ENCODE results near the gene GALNT14. TPM values are rescaled to one million over a fixed set of nuclear protein-coding genes. Genes with fewer than 3 reads are reported as not detected.

The GALNT14 gene
- total and polyA plus RNA-seq, 2 donors (not counting 1 experiment from before 2014, with no cell fraction given) = 0.15 to 0.83 TPM

- no peak overlapping the region for H3K4me2 ChIP-seq (ENCODE audit: extremely low read depth, insufficient read depth, low read length)
- H2AFZ ChIP-seq (ENCODE audit: low read length) = no peak overlapping the region
- H3K27me3 ChIP-seq (ENCODE audit: control insufficient read depth, insufficient read depth, low read length) = peaks cover 25% of the 10 kb centered on the region
- H3K27ac ChIP-seq (ENCODE audit: insufficient read depth, low read length) = no peak overlapping the region
- no peaks in the 10 kb centered on the region for H4K20me1 ChIP-seq (ENCODE audit: control insufficient read depth, extremely low read depth, insufficient read depth, low read length)
- no peak overlapping the region for H3K4me3 ChIP-seq (replicated peaks in 1 of 4; ENCODE audit: control extremely low read depth in 1 of 4, insufficient read depth in 1 of 4, low read depth in 3 of 4, low read length in 4 of 4)
- H3K36me3 ChIP-seq (ENCODE audit: control insufficient read depth, insufficient read depth, low read length) = no peaks in the 10 kb centered on the region
- no peak overlapping the region for H3K9ac ChIP-seq (ENCODE audit: insufficient read depth, low read length)
- TF ChIP-seq EZH2 (IDR thresholded peaks at IDR 0.05; ENCODE audit: low read length, missing control alignments) = no peak
- TF ChIP-seq, protein P1, sequence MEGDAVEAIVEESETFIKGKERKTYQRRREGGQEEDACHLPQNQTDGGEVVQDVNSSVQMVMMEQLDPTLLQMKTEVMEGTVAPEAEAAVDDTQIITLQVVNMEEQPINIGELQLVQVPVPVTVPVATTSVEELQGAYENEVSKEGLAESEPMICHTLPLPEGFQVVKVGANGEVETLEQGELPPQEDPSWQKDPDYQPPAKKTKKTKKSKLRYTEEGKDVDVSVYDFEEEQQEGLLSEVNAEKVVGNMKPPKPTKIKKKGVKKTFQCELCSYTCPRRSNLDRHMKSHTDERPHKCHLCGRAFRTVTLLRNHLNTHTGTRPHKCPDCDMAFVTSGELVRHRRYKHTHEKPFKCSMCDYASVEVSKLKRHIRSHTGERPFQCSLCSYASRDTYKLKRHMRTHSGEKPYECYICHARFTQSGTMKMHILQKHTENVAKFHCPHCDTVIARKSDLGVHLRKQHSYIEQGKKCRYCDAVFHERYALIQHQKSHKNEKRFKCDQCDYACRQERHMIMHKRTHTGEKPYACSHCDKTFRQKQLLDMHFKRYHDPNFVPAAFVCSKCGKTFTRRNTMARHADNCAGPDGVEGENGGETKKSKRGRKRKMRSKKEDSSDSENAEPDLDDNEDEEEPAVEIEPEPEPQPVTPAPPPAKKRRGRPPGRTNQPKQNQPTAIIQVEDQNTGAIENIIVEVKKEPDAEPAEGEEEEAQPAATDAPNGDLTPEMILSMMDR (conservative IDR thresholded peaks at IDR 0.05 in 1 of 2, IDR thresholded peaks at IDR 0.05 in 1 of 2; ENCODE audit: low read depth in 1 of 2, low read length in 2 of 2) = no peak
- no peaks in the 10 kb centered on the region for H3K79me2 ChIP-seq (ENCODE audit: control insufficient read depth, insufficient read depth, low read length)
- DNase-seq (ENCODE audit: low read depth in 2 of 2) = no peak
- H3K4me1 ChIP-seq (ENCODE audit: control insufficient read depth, extremely low read depth, insufficient read depth, low read length) = peaks cover 3% of the 10 kb centered on the region
- no peaks in the 10 kb centered on the region for H3K9me3 ChIP-seq (ENCODE audit: control insufficient read depth, insufficient read depth, low read depth, low read length)
These were observed 3.8 kb downstream of the GALNT14 start for GRCh38 chr2:31134480-31134879.

DNA sequence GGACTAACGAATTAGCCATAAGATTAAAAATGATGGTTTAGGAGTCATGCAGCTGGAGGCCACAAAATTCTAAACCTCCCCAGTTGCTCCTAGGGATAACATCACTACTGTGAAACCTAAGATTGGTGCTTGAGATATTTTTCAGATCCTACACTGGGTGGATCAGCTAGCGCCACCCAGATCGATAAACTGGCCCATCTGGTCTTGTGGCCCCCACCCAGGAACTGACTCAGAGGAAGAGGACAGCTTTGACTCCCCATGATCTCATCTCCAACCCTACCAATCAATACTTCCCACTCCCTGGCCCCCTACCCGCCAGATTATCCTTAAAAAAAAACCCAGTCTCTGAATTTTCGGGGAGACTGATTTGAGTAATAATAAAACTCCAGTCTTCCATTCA is 5.5 kb downstream of the GALNT14 start:
- Histone ChIP-seq H3K27me3 (ENCODE audit: control insufficient read depth, insufficient read depth, low read length) (peaks cover 19% of the 10 kb centered on the region), H3K4me1 (ENCODE audit: control insufficient read depth, extremely low read depth, insufficient read depth, low read length) (no peaks in the 10 kb centered on the region), H3K9ac (ENCODE audit: insufficient read depth, low read length) (no peak overlapping the region), H2AFZ (ENCODE audit: low read length) (no peak overlapping the region), H4K20me1 (ENCODE audit: control insufficient read depth, extremely low read depth, insufficient read depth, low read length) (no peaks in the 10 kb centered on the region), H3K9me3 (ENCODE audit: control insufficient read depth, insufficient read depth, low read depth, low read length) (no peaks in the 10 kb centered on the region), H3K79me2 (ENCODE audit: control insufficient read depth, insufficient read depth, low read length) (no peaks in the 10 kb centered on the region), H3K27ac (ENCODE audit: insufficient read depth, low read length) (no peak overlapping the region), H3K4me2 (ENCODE audit: extremely low read depth, insufficient read depth, low read length) (no peak overlapping the region), H3K36me3 (ENCODE audit: control insufficient read depth, insufficient read depth, low read length) (no peaks in the 10 kb centered on the region), H3K4me3 (replicated peaks in 1 of 4; ENCODE audit: control extremely low read depth in 1 of 4, insufficient read depth in 1 of 4, low read depth in 3 of 4, low read length in 4 of 4) (no peak overlapping the region)
- TF ChIP-seq EZH2 (IDR thresholded peaks at IDR 0.05; ENCODE audit: low read length, missing control alignments) = no peak
- TF ChIP-seq, protein P1 (conservative IDR thresholded peaks at IDR 0.05 in 1 of 2, IDR thresholded peaks at IDR 0.05 in 1 of 2; ENCODE audit: low read depth in 1 of 2, low read length in 2 of 2) = no peak
- no peak for DNase-seq (ENCODE audit: low read depth in 2 of 2)

GRCh38 chr2:31131871-31132270 is 6.4 kb downstream of the GALNT14 start:
- no peaks in the 10 kb centered on the region for H3K79me2 ChIP-seq (ENCODE audit: control insufficient read depth, insufficient read depth, low read length)
- H3K27ac ChIP-seq (ENCODE audit: insufficient read depth, low read length) = no peak overlapping the region
- no peak overlapping the region for H3K4me3 ChIP-seq (replicated peaks in 1 of 4; ENCODE audit: control extremely low read depth in 1 of 4, insufficient read depth in 1 of 4, low read depth in 3 of 4, low read length in 4 of 4)
- no peaks in the 10 kb centered on the region for H3K36me3 ChIP-seq (ENCODE audit: control insufficient read depth, insufficient read depth, low read length)
- peaks cover 11% of the 10 kb centered on the region for H3K27me3 ChIP-seq (ENCODE audit: control insufficient read depth, insufficient read depth, low read length)
- H3K4me2 ChIP-seq (ENCODE audit: extremely low read depth, insufficient read depth, low read length) = no peak overlapping the region
- TF ChIP-seq, protein P1 (conservative IDR thresholded peaks at IDR 0.05 in 1 of 2, IDR thresholded peaks at IDR 0.05 in 1 of 2; ENCODE audit: low read depth in 1 of 2, low read length in 2 of 2) = no peak
- no peak for TF ChIP-seq EZH2 (IDR thresholded peaks at IDR 0.05; ENCODE audit: low read length, missing control alignments)
- H4K20me1 ChIP-seq (ENCODE audit: control insufficient read depth, extremely low read depth, insufficient read depth, low read length) = no peaks in the 10 kb centered on the region
- H2AFZ ChIP-seq (ENCODE audit: low read length) = no peak overlapping the region
- H3K9ac ChIP-seq (ENCODE audit: insufficient read depth, low read length) = no peak overlapping the region
- H3K9me3 ChIP-seq (ENCODE audit: control insufficient read depth, insufficient read depth, low read depth, low read length) = no peaks in the 10 kb centered on the region
- H3K4me1 ChIP-seq (ENCODE audit: control insufficient read depth, extremely low read depth, insufficient read depth, low read length) = no peaks in the 10 kb centered on the region
- no peak for DNase-seq (ENCODE audit: low read depth in 2 of 2)

Data from fibroblast of lung (primary cell).